ENCODE measurements around the gene EML4. TPM values are rescaled to one million over a fixed set of nuclear protein-coding genes. Genes with fewer than 3 reads are reported as not detected.
A peak's percentile ranks its signal among the peaks of the same experiment; 100 is the strongest.
"Not testable (repeated sequence)": the region's sequence is repeated elsewhere in the genome, so short reads cannot be mapped to it uniquely, and the experiment has no call there.

EML4 gene
- total RNA-seq, 1 donor from 2014 or later = 167 TPM

GRCh38 chr2:42172020-42172419, 2.9 kb downstream of the EML4 start:
- no peaks in the 10 kb centered on the region for H3K9me3 Mint-ChIP-seq
- Histone ChIP-seq H3K27ac (peak overlapping the region; percentile 74), H3K4me3 (peak overlapping the region; percentile 79)

GRCh38 chr2:42172566-42172965, 3.4 kb downstream of the EML4 start:
- peaks cover 50% of the 10 kb centered on the region for H4K20me1 ChIP-seq (ENCODE audit: low read depth)
- H3K27me3 Mint-ChIP-seq (ENCODE audit: insufficient read depth, low read depth) = peaks cover 2% of the 10 kb centered on the region
- H3K27ac ChIP-seq = peak overlapping the region; percentile 74
- H3K36me3 Mint-ChIP-seq = peaks cover 6% of the 10 kb centered on the region
- peaks cover 83% of the 10 kb centered on the region for H3K79me2 ChIP-seq (ENCODE audit: low read depth)
- peaks cover 22% of the 10 kb centered on the region for H3K4me1 ChIP-seq
- no peaks in the 10 kb centered on the region for H3K27me3 ChIP-seq
- peak overlapping the region; percentile 79 for H3K4me3 ChIP-seq
- H3K9me3 Mint-ChIP-seq = no peaks in the 10 kb centered on the region
- no peaks in the 10 kb centered on the region for H3K9me3 ChIP-seq (ENCODE audit: low read depth)
- peaks cover 28% of the 10 kb centered on the region for H3F3A ChIP-seq (ENCODE audit: low read depth)
- DNase-seq (ENCODE audit: low spot score) = no peak
- H3K9ac ChIP-seq = no peak overlapping the region
- H3K4me1 Mint-ChIP-seq = peaks cover 2% of the 10 kb centered on the region
- no peak for TF ChIP-seq EZH2phosphoT487 (IDR thresholded peaks at IDR 0.05)
- TF ChIP-seq EZH2 (IDR thresholded peaks at IDR 0.05) = no peak
- TF ChIP-seq CTCF (IDR thresholded peaks at IDR 0.05) = no peak
- H3K4me3 Mint-ChIP-seq = no peak overlapping the region
- H3K27ac Mint-ChIP-seq = no peak overlapping the region
- H2AFZ ChIP-seq (replicated peaks) = no peak overlapping the region
- H3K4me2 ChIP-seq = peak overlapping the region; percentile 92
- H3K36me3 ChIP-seq = no peaks in the 10 kb centered on the region

More at GRCh38 chr2:42172020-42172419, 2.9 kb downstream of the EML4 start:
- no peaks in the 10 kb centered on the region for H3K9me3 ChIP-seq (ENCODE audit: low read depth)
- H3K4me1 ChIP-seq = peaks cover 22% of the 10 kb centered on the region
- Mint-ChIP-seq H3K27me3 (ENCODE audit: insufficient read depth, low read depth) (peaks cover 2% of the 10 kb centered on the region), H3K4me1 (peaks cover 2% of the 10 kb centered on the region), H3K36me3 (peaks cover 6% of the 10 kb centered on the region), H3K27ac (no peak overlapping the region), H3K4me3 (no peak overlapping the region)
- H3K36me3 ChIP-seq = no peaks in the 10 kb centered on the region
- H4K20me1 ChIP-seq (ENCODE audit: low read depth) = peaks cover 46% of the 10 kb centered on the region
- peak overlapping the region; percentile 15 for H3K9ac ChIP-seq
- H3K27me3 ChIP-seq = no peaks in the 10 kb centered on the region
- TF ChIP-seq EZH2phosphoT487 (IDR thresholded peaks at IDR 0.05) (no peak), CTCF (IDR thresholded peaks at IDR 0.05) (no peak), EZH2 (IDR thresholded peaks at IDR 0.05) (no peak)
- DNase-seq (ENCODE audit: low spot score) = no peak
- H3K4me2 ChIP-seq = peak overlapping the region; percentile 92
- no peak overlapping the region for H2AFZ ChIP-seq (replicated peaks)
- H3F3A ChIP-seq (ENCODE audit: low read depth) = peaks cover 28% of the 10 kb centered on the region
- H3K79me2 ChIP-seq (ENCODE audit: low read depth) = peaks cover 78% of the 10 kb centered on the region

GRCh38 chr2:42173467-42173866, 4.3 kb downstream of the EML4 start:
- Histone ChIP-seq H3K4me1 (peaks cover 22% of the 10 kb centered on the region), H3K79me2 (ENCODE audit: low read depth) (peaks cover 92% of the 10 kb centered on the region), H3F3A (ENCODE audit: low read depth) (peaks cover 28% of the 10 kb centered on the region), H4K20me1 (ENCODE audit: low read depth) (peaks cover 59% of the 10 kb centered on the region)
- H3K9me3 Mint-ChIP-seq; H3K9me3 ChIP-seq (ENCODE audit: low read depth); H2AFZ ChIP-seq (replicated peaks); H3K27ac Mint-ChIP-seq; H3K27me3 Mint-ChIP-seq (ENCODE audit: insufficient read depth, low read depth); H3K4me1 Mint-ChIP-seq; H3K4me3 Mint-ChIP-seq; H3K27ac ChIP-seq; H3K4me2 ChIP-seq; H3K9ac ChIP-seq; H3K36me3 Mint-ChIP-seq; H3K36me3 ChIP-seq; DNase-seq (ENCODE audit: low spot score); H3K4me3 ChIP-seq; H3K27me3 ChIP-seq: not testable (repeated sequence)

GRCh38 chr2:42176992-42177738, 8.0 kb downstream of the EML4 start:
- peaks cover 3% of the 10 kb centered on the region for H3K9me3 Mint-ChIP-seq
- DNase-seq (ENCODE audit: low spot score) = no peak
- TF ChIP-seq EZH2phosphoT487 (IDR thresholded peaks at IDR 0.05) (no peak), CTCF (IDR thresholded peaks at IDR 0.05) (no peak), EZH2 (IDR thresholded peaks at IDR 0.05) (no peak)
- H3K36me3 Mint-ChIP-seq = peaks cover 21% of the 10 kb centered on the region
- peaks cover 11% of the 10 kb centered on the region for H3K4me1 ChIP-seq
- no peak overlapping the region for H2AFZ ChIP-seq (replicated peaks)
- H3K27me3 ChIP-seq = no peaks in the 10 kb centered on the region
- H3F3A ChIP-seq (ENCODE audit: low read depth) = peaks cover 3% of the 10 kb centered on the region
- H3K9me3 ChIP-seq (ENCODE audit: low read depth) = no peaks in the 10 kb centered on the region
- H3K9ac ChIP-seq = no peak overlapping the region
- peaks cover 99% of the 10 kb centered on the region for H3K79me2 ChIP-seq (ENCODE audit: low read depth)
- H3K27me3 Mint-ChIP-seq (ENCODE audit: insufficient read depth, low read depth) = peaks cover 3% of the 10 kb centered on the region
- no peaks in the 10 kb centered on the region for H3K4me1 Mint-ChIP-seq
- peak overlapping the region; percentile 31 for H3K27ac ChIP-seq
- H3K4me3 Mint-ChIP-seq = no peak overlapping the region
- no peak overlapping the region for H3K4me2 ChIP-seq
- H4K20me1 ChIP-seq (ENCODE audit: low read depth) = peaks cover 47% of the 10 kb centered on the region
- no peak overlapping the region for H3K27ac Mint-ChIP-seq
- H3K4me3 ChIP-seq = no peak overlapping the region
- no peaks in the 10 kb centered on the region for H3K36me3 ChIP-seq

Measured in neural progenitor cell (in vitro differentiated cells).